Mesenchymal stem cell (in vitro differentiated cells and primary cell): ENCODE measurements around the gene CPNE5.

Experiments
- DNase-seq: peaks from one replicate; pipeline ENCODE4 v3.0.0-alpha.2; 2013
- H2AFZ ChIP-seq: one replicate; pipeline ENCODE4 v1.6.1; 2013; ENCODE audit warnings: low read depth, mild to moderate bottlenecking, control low read depth, inconsistent platforms, low read length, moderate library complexity
- H2AK5ac ChIP-seq: 2 replicates; pipeline ENCODE4 v1.6.1; 2013; ENCODE audit warnings: low read length, moderate library complexity, mild to moderate bottlenecking, inconsistent platforms; ENCODE audit not compliant: severe bottlenecking
- H2BK120ac ChIP-seq: one replicate; pipeline ENCODE4 v1.6.1; 2013; ENCODE audit warnings: low read depth, mild to moderate bottlenecking, inconsistent platforms, low read length, moderate library complexity
- H2BK12ac ChIP-seq, 2 experiments: one replicate each; pipeline ENCODE4 v1.6.1; 2013; ENCODE audit warnings: inconsistent platforms in 2 of 2, low read length in 2 of 2, mild to moderate bottlenecking in 2 of 2, moderate library complexity in 2 of 2, control low read depth in 1 of 2
- H2BK15ac ChIP-seq: one replicate; pipeline ENCODE4 v1.6.1; 2013; ENCODE audit warnings: mild to moderate bottlenecking, low read depth, inconsistent platforms; ENCODE audit not compliant: poor library complexity, severe bottlenecking
- H2BK5ac ChIP-seq: 2 replicates; pipeline ENCODE4 v1.6.1; 2013; ENCODE audit warnings: low read depth, mild to moderate bottlenecking, low read length, control low read depth, inconsistent platforms; ENCODE audit not compliant: poor library complexity, severe bottlenecking
- H3K14ac ChIP-seq, 2 experiments: one replicate each; pipeline ENCODE4 v1.6.1; 2013; ENCODE audit warnings: inconsistent platforms in 2 of 2, low read length in 2 of 2, control low read depth in 1 of 2, mild to moderate bottlenecking in 1 of 2, moderate library complexity in 1 of 2
- H3K18ac ChIP-seq, 2 experiments: one replicate each; pipeline ENCODE4 v1.6.1; 2013; ENCODE audit warnings: inconsistent platforms in 2 of 2, low read length in 2 of 2, control low read depth in 1 of 2, low read depth in 1 of 2, mild to moderate bottlenecking in 1 of 2
- H3K23ac ChIP-seq, 2 experiments: one replicate each; pipeline ENCODE4 v1.6.1; 2013; ENCODE audit warnings: inconsistent platforms in 2 of 2, low read length in 2 of 2, mild to moderate bottlenecking in 2 of 2, moderate library complexity in 2 of 2, control low read depth in 1 of 2
- H3K27ac ChIP-seq: 2 replicates; pipeline ENCODE4 v1.5.1; 2013; ENCODE audit warnings: mild to moderate bottlenecking, moderate library complexity, low read length, control low read depth, inconsistent platforms; ENCODE audit not compliant: poor library complexity, severe bottlenecking
- H3K27me3 ChIP-seq, 2 experiments: 2 replicates each; pipeline versions ENCODE4 v1.6.1 to v1.7.0; 2013; ENCODE audit warnings: low read length in 2 of 2, mild to moderate bottlenecking in 2 of 2, moderate library complexity in 2 of 2, control low read depth in 1 of 2, inconsistent platforms in 1 of 2; ENCODE audit not compliant: control insufficient read depth in 1 of 2, insufficient read depth in 1 of 2
- H3K36me3 ChIP-seq, 2 experiments: 2 replicates each; pipeline versions ENCODE4 v1.6.1 to v1.7.0; 2013; ENCODE audit warnings: low read length in 2 of 2, control low read depth in 1 of 2, inconsistent platforms in 1 of 2, low read depth in 1 of 2, mild to moderate bottlenecking in 1 of 2; ENCODE audit not compliant: insufficient read depth in 2 of 2, control insufficient read depth in 1 of 2
- H3K4ac ChIP-seq, 2 experiments: one replicate each; pipeline ENCODE4 v1.6.1; 2013; ENCODE audit warnings: inconsistent platforms in 2 of 2, low read length in 2 of 2, mild to moderate bottlenecking in 2 of 2, moderate library complexity in 2 of 2, control low read depth in 1 of 2, low read depth in 1 of 2
- H3K4me1 ChIP-seq: 2 replicates; pipeline ENCODE4 v1.6.1; 2013; ENCODE audit warnings: low read depth, low read length, control low read depth; ENCODE audit not compliant: control insufficient read depth, insufficient read depth
- H3K4me2 ChIP-seq: 2 replicates; pipeline ENCODE4 v1.6.1; 2013; ENCODE audit warnings: low read length, mild to moderate bottlenecking, inconsistent platforms; ENCODE audit not compliant: poor library complexity, severe bottlenecking
- H3K4me3 ChIP-seq, 2 experiments: 2 replicates each; pipeline versions ENCODE4 v1.5.1 to v1.7.0; 2013; ENCODE audit warnings: low read length in 2 of 2, mild to moderate bottlenecking in 2 of 2, control low read depth in 1 of 2, low read depth in 1 of 2; ENCODE audit not compliant: insufficient read depth in 1 of 2
- H3K79me1 ChIP-seq: replicated peaks from 2 replicates; pipeline ENCODE4 v1.6.1; 2013; ENCODE audit warnings: mild to moderate bottlenecking, control low read depth, low read length, inconsistent platforms; ENCODE audit not compliant: poor library complexity, severe bottlenecking
- H3K9ac ChIP-seq: 2 replicates; pipeline ENCODE4 v1.7.0; 2013; ENCODE audit warnings: mild to moderate bottlenecking, low read length, moderate library complexity
- H3K9me3 ChIP-seq: 2 replicates; pipeline ENCODE4 v1.7.0; 2013; ENCODE audit warnings: mild to moderate bottlenecking, low read length; ENCODE audit not compliant: control insufficient read depth
- H4K8ac ChIP-seq: one replicate; pipeline ENCODE4 v1.6.1; 2013; ENCODE audit warnings: inconsistent platforms, mild to moderate bottlenecking, low read length, moderate library complexity
- H4K91ac ChIP-seq: one replicate; pipeline ENCODE4 v1.6.1; 2013; ENCODE audit warnings: mild to moderate bottlenecking, low read length, inconsistent platforms
- WGBS: methylation state at CpG from one replicate; pipeline ENCODE4 v1.1.7; 2013; ENCODE audit warnings: mixed read lengths; 5-methylcytosine and 5-hydroxymethylcytosine counted together

CPNE5 gene

GRCh38 chr6:36720251-36721141, 118.7 kb downstream of the CPNE5 start:
- no peak for DNase-seq
- Histone ChIP-seq H2AK5ac (no peak overlapping the region), H3K4me1 (peaks cover 14% of the 10 kb centered on the region), H2AFZ (no peak overlapping the region), H3K27ac (no peak overlapping the region), H4K91ac (no peak overlapping the region), H2BK12ac (no peak overlapping the region), H3K4me3 (no peak overlapping the region), H3K4ac (no peak overlapping the region), H3K4me2 (no peak overlapping the region), H3K23ac (no peak overlapping the region), H3K79me1 (no peaks in the 10 kb centered on the region), H4K8ac (no peak overlapping the region), H3K18ac (no peak overlapping the region), H3K36me3 (no peaks in the 10 kb centered on the region), H2BK15ac (no peak overlapping the region), H2BK120ac (no peak overlapping the region), H3K14ac (no peak overlapping the region), H3K27me3 (peaks cover 21 to 29% of the 10 kb centered on the region in 2 experiments), H3K9me3 (no peaks in the 10 kb centered on the region), H2BK5ac (no peak overlapping the region), H3K9ac (no peak overlapping the region)
- WGBS = 83% methylated on average over 10 of the region's 11 CpGs

GRCh38 chr6:36719126-36719525, 120.1 kb downstream of the CPNE5 start:
- Histone ChIP-seq H2AFZ (no peak overlapping the region), H3K4ac (no peak overlapping the region), H3K14ac (no peak overlapping the region), H3K27ac (no peak overlapping the region), H2BK15ac (no peak overlapping the region), H3K23ac (no peak overlapping the region), H3K9ac (no peak overlapping the region), H4K91ac (no peak overlapping the region), H2BK5ac (no peak overlapping the region), H3K18ac (no peak overlapping the region), H3K27me3 (peaks cover 21 to 32% of the 10 kb centered on the region in 2 experiments), H3K4me2 (no peak overlapping the region), H3K4me3 (no peak overlapping the region), H3K79me1 (no peaks in the 10 kb centered on the region), H3K9me3 (no peaks in the 10 kb centered on the region), H3K4me1 (peaks cover 14% of the 10 kb centered on the region), H4K8ac (no peak overlapping the region), H2AK5ac (no peak overlapping the region), H3K36me3 (no peaks in the 10 kb centered on the region), H2BK120ac (no peak overlapping the region), H2BK12ac (no peak overlapping the region)
- WGBS = 84% methylated on average over 7 of the region's 7 CpGs
- DNase-seq = no peak

- Histone ChIP-seq H3K9ac (no peak overlapping the region), H2BK12ac (no peak overlapping the region), H2AFZ (no peak overlapping the region), H2BK120ac (no peak overlapping the region), H3K23ac (no peak overlapping the region), H3K4me3 (no peak overlapping the region), H2BK5ac (no peak overlapping the region), H2AK5ac (no peak overlapping the region), H3K27ac (no peak overlapping the region), H3K27me3 (peaks cover 26 to 32% of the 10 kb centered on the region in 2 experiments), H2BK15ac (no peak overlapping the region), H4K8ac (no peak overlapping the region), H3K4me1 (peaks cover 16% of the 10 kb centered on the region), H3K79me1 (no peaks in the 10 kb centered on the region), H4K91ac (no peak overlapping the region), H3K14ac (no peak overlapping the region), H3K36me3 (no peaks in the 10 kb centered on the region), H3K4ac (no peak overlapping the region), H3K4me2 (no peak overlapping the region), H3K18ac (no peak overlapping the region), H3K9me3 (no peaks in the 10 kb centered on the region)
- no peak for DNase-seq
- 63% methylated on average over 3 of the region's 5 CpGs for WGBS
Measured at GRCh38 chr6:36718560-36718959, 120.7 kb downstream of the CPNE5 start.

- Histone ChIP-seq H3K4me1 (peaks cover 16% of the 10 kb centered on the region), H2AK5ac (no peak overlapping the region), H3K4me2 (no peak overlapping the region), H3K27me3 (peaks cover 28 to 32% of the 10 kb centered on the region in 2 experiments), H3K4ac (no peak overlapping the region), H2AFZ (no peak overlapping the region), H3K14ac (peak overlapping the region in 1 of 2 experiments; percentile 35), H3K9ac (no peak overlapping the region), H3K9me3 (no peaks in the 10 kb centered on the region), H2BK5ac (no peak overlapping the region), H4K91ac (no peak overlapping the region), H3K4me3 (no peak overlapping the region), H4K8ac (no peak overlapping the region), H3K27ac (no peak overlapping the region), H3K23ac (no peak overlapping the region), H2BK15ac (no peak overlapping the region), H3K18ac (no peak overlapping the region), H3K36me3 (no peaks in the 10 kb centered on the region), H2BK120ac (no peak overlapping the region), H2BK12ac (no peak overlapping the region), H3K79me1 (no peaks in the 10 kb centered on the region)
- WGBS = 72% methylated on average over 12 of the region's 12 CpGs
- DNase-seq = no peak
Measured at GRCh38 chr6:36717871-36718540, 121.2 kb downstream of the CPNE5 start.
